K562 (cell line): ENCODE data around the gene PYGO2. TPM values are rescaled to one million over a fixed set of nuclear protein-coding genes. Genes with fewer than 3 reads are reported as not detected.

ENCODE experiments used
- BDP1 ChIP-seq: IDR thresholded peaks from 3 replicates; pipeline ENCODE4 v1.6.1; 2011; ENCODE audit not compliant: insufficient read length, insufficient read depth
- ELF2 ChIP-seq: fragments of 250-450 bp; sonication (Bioruptor Pico); IDR thresholded peaks from 2 replicates; pipeline ENCODE4 v1.5.0; 2021; ENCODE audit warnings: mild to moderate bottlenecking
- FOXM1 ChIP-seq, 2 experiments: fragments of 450-650 bp in 1 of 2; sonication (generic) in 1 of 2; formaldehyde crosslinking in 1 of 2; IDR thresholded peaks; 2 replicates each; pipeline versions ENCODE4 v1.6.1 to v1.9.0; 2017 to 2022; ENCODE audit warnings: low read depth in 2 of 2, mild to moderate bottlenecking in 2 of 2, missing genetic modification reagents in 1 of 2, moderate library complexity in 1 of 2
- GATA2 ChIP-seq: sonication (generic); formaldehyde crosslinking; IDR thresholded peaks from 2 replicates; pipeline ENCODE4 v1.4.0; 2020; ENCODE audit warnings: mild to moderate bottlenecking, missing genetic modification reagents
- MAZ ChIP-seq, 2 experiments: fragments of 450-650 bp in 1 of 2; sonication (generic) in 1 of 2; formaldehyde crosslinking; IDR thresholded peaks in 1 of 2; conservative IDR thresholded peaks in 1 of 2; 2 replicates each; pipeline versions ENCODE4 v1.4.0 to v1.5.0; 2020; ENCODE audit warnings: mild to moderate bottlenecking in 1 of 2, missing genetic modification reagents in 1 of 2
- MED1 ChIP-seq: sonication (generic); formaldehyde crosslinking; IDR thresholded peaks from 2 replicates; pipeline ENCODE4 v1.8.1; 2023; ENCODE audit warnings: missing genetic modification reagents, borderline replicate concordance
- MIER1 ChIP-seq: fragments of 450-650 bp; IDR thresholded peaks from 2 replicates; pipeline ENCODE4 v1.6.1; 2016; ENCODE audit warnings: antibody characterized with exemption, mild to moderate bottlenecking, low read depth
- MITF ChIP-seq: IDR thresholded peaks from 2 replicates; pipeline ENCODE4 v1.6.1; 2014; ENCODE audit warnings: antibody characterized with exemption
- NFE2 ChIP-seq: IDR thresholded peaks from 2 replicates; pipeline ENCODE4 v1.6.1; 2014; ENCODE audit warnings: antibody characterized with exemption, low read depth
- NFIC ChIP-seq: fragments of 450-650 bp; IDR thresholded peaks from 2 replicates; pipeline ENCODE4 v1.6.1; 2017; ENCODE audit warnings: mild to moderate bottlenecking, inconsistent platforms
- NR2C2 ChIP-seq, 2 experiments: fragments of 200-800 bp in 1 of 2; sonication (Bioruptor generic) in 1 of 2; sonication (generic) in 1 of 2; formaldehyde crosslinking in 1 of 2; IDR thresholded peaks; 2 replicates each; pipeline versions ENCODE4 v1.6.1 to v1.8.0; 2016 to 2022; ENCODE audit warnings: mild to moderate bottlenecking in 1 of 2, missing compliant biosample characterization in 1 of 2, missing genetic modification characterization in 1 of 2, missing genetic modification reagents in 1 of 2
- PTTG1 ChIP-seq: fragments of 450-650 bp; IDR thresholded peaks from 2 replicates; pipeline ENCODE4 v1.6.1; 2016; ENCODE audit warnings: low read depth, mild to moderate bottlenecking, missing genetic modification characterization, missing compliant biosample characterization
- PURB ChIP-seq: sonication (generic); formaldehyde crosslinking; IDR thresholded peaks from 2 replicates; pipeline ENCODE4 v1.9.0; 2021; ENCODE audit warnings: low read depth, mild to moderate bottlenecking, missing genetic modification reagents
- RBM39 ChIP-seq: fragments of 200-400 bp; formaldehyde crosslinking; optimal IDR thresholded peaks from 2 replicates; pipeline ENCODE3; 2018; ENCODE audit warnings: low read depth, low read length
- SLC30A9 ChIP-seq: fragments of 250-450 bp; sonication (Bioruptor Pico); IDR thresholded peaks from 2 replicates; pipeline ENCODE4 v1.8.0; 2022; ENCODE audit warnings: mild to moderate bottlenecking, moderate library complexity
- TCF3 ChIP-seq: sonication (generic); formaldehyde crosslinking; IDR thresholded peaks from 2 replicates; pipeline ENCODE4 v1.4.0; 2020; ENCODE audit warnings: mild to moderate bottlenecking, missing genetic modification reagents
- USF1 ChIP-seq: sonication (generic); formaldehyde crosslinking; IDR thresholded peaks from 2 replicates; pipeline ENCODE4 v1.9.0; 2022; ENCODE audit warnings: mild to moderate bottlenecking, missing genetic modification reagents
- ZBTB9 ChIP-seq: fragments of 450-650 bp; formaldehyde crosslinking; IDR thresholded peaks from 2 replicates; pipeline ENCODE4 v1.4.0; 2020; ENCODE audit warnings: mild to moderate bottlenecking, moderate library complexity
- ZC3H11A ChIP-seq: IDR thresholded peaks from 2 replicates; pipeline ENCODE4 v1.6.1; 2012; ENCODE audit warnings: low read depth, low read length, improper control_type of control experiment
- ZC3H4 ChIP-seq: sonication (generic); formaldehyde crosslinking; IDR thresholded peaks from 2 replicates; pipeline ENCODE4 v1.9.0; 2021; ENCODE audit warnings: missing genetic modification reagents, borderline replicate concordance
- ZNF232 ChIP-seq: sonication (generic); formaldehyde crosslinking; IDR thresholded peaks from 2 replicates; pipeline ENCODE4 v1.8.0; 2022; ENCODE audit warnings: mild to moderate bottlenecking, missing genetic modification reagents
- polyA plus RNA-seq, 8 experiments: library from polyadenylated mRNA; depleted of rRNA in 4 of 8; stranded (reverse) in 5 of 8; unstranded in 3 of 8; fragments of >200 nt; fragmentation: Nextera tagmentation in 2 of 8; fragmentation: Illumina TruSeq in 1 of 8; extraction: Ambion mirVana in 2 of 8; extraction: Trizol in 1 of 8; gene quantifications; 2 replicates each; pipeline versions ENCODE4 v1.2.1 to v1.2.3, GENCODE V29; 2011 to 2014; ENCODE audit warnings: inconsistent platforms in 1 of 8, missing spikeins in 1 of 8
- total RNA-seq, 7 experiments: library from RNA; depleted of rRNA in 6 of 7; stranded (reverse); fragments of >200 nt in 6 of 7; fragmentation: Illumina TruSeq in 2 of 7; extraction: Trizol in 2 of 7; gene quantifications; 2 replicates each; pipeline versions ENCODE4 v1.2.1 to v1.2.3, GENCODE V29; 2011 to 2021; ENCODE audit warnings: low replicate concordance in 1 of 7
- TF ChIP-seq, protein P1 (sequence below): fragments of 450-650 bp; conservative IDR thresholded peaks from 2 replicates; pipeline ENCODE4 v1.6.1; 2016; ENCODE audit warnings: missing genetic modification characterization, low read depth, mild to moderate bottlenecking, control low read depth, missing compliant biosample characterization

The PYGO2 gene
- total and polyA plus RNA-seq, 9 of the 15 experiments (the other 6 are each of a cell fraction or from before 2014, with no cell fraction given) = 8.3 to 36.2 (median 18.2) TPM

GRCh38 chr1:154961207-154962155, at the start of gene PYGO2 (continued):
- TF ChIP-seq MAZ (CRISPR knock-in tag; conservative IDR thresholded peaks at IDR 0.05 in 1 of 2, IDR thresholded peaks at IDR 0.05 in 1 of 2) (peak; percentile 95 to 97), MED1 (CRISPR knock-in tag) (no peak), ZC3H4 (CRISPR knock-in tag) (no peak), ELF2 (CRISPR knock-in tag) (0 out of 2 replicates have a peak, but pooled peaks have one; percentile 61), PTTG1 (tag) (no peak), ZC3H11A (no peak), RBM39 (no peak), FOXM1 (IDR thresholded peaks at IDR 0.05; ENCODE audit: low read depth) (no peak), FOXM1 (CRISPR knock-in tag; IDR thresholded peaks at IDR 0.05; ENCODE audit: low read depth) (no peak), MITF (no peak), BDP1 (no peak), MIER1 (no peak), PURB (CRISPR knock-in tag) (no peak), ZBTB9 (CRISPR knock-in tag) (peak; percentile 95), NFIC (0 out of 2 replicates have a peak, but pooled peaks have one; percentile 9), ZNF232 (CRISPR knock-in tag) (no peak), GATA2 (CRISPR knock-in tag) (no peak), USF1 (CRISPR knock-in tag) (no peak), NFE2 (no peak), NR2C2 (CRISPR knock-in tag; IDR thresholded peaks at IDR 0.05) (peak; percentile 41; the same call in 1 of the 2 replicates), NR2C2 (tag; IDR thresholded peaks at IDR 0.05) (peak; percentile 73; the same call in 1 of the 2 replicates), SLC30A9 (0 out of 2 replicates have a peak, but pooled peaks have one; percentile 43), TCF3 (no peak)
- TF ChIP-seq, protein P1, sequence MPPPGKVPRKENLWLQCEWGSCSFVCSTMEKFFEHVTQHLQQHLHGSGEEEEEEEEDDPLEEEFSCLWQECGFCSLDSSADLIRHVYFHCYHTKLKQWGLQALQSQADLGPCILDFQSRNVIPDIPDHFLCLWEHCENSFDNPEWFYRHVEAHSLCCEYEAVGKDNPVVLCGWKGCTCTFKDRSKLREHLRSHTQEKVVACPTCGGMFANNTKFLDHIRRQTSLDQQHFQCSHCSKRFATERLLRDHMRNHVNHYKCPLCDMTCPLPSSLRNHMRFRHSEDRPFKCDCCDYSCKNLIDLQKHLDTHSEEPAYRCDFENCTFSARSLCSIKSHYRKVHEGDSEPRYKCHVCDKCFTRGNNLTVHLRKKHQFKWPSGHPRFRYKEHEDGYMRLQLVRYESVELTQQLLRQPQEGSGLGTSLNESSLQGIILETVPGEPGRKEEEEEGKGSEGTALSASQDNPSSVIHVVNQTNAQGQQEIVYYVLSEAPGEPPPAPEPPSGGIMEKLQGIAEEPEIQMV (tag) = no peak
